CD1c-positive myeloid dendritic cell (primary cell): ENCODE measurements around the gene TWIST1.

Experiments
- DNase-seq: peaks from one replicate; pipeline ENCODE4 v3.0.0-alpha.2; 2016; ENCODE audit errors: extremely low spot score

TWIST1 gene

DNA sequence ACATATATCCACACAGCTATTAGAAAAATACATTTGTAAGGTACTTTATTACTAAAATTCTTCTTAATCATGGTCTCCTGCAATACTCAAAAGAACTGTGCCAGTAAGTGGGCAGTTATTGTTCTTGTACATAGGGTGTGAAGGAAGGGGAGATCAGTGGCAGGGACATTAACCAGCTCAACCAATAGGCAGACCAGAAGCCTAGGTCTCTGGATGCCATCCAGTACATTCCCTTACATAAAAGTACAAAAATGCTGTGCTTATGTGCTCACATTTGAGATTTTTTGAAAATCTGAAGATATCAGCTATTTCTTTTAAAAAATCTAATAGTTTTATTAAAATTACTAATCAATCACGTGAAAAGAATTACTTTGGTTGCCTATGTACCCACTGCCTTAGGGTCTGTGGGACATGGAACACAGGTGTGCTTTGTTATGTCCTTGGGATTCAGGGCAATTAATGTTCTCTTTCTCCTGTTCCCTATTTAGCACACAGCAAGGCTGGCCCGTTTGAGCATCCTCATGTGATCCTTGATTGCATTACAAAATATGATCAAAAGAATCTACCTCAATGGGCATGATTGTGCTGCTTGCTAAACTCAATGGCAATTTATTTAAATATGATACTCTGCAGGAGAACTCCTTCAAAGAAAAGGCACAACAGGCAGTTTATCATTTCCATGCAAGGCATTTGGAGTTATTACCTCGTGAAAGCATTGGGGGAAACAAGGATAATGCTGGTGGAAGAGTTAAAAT lies 22.7 kb downstream of the TWIST1 start:
- DNase-seq = no peak

DNA sequence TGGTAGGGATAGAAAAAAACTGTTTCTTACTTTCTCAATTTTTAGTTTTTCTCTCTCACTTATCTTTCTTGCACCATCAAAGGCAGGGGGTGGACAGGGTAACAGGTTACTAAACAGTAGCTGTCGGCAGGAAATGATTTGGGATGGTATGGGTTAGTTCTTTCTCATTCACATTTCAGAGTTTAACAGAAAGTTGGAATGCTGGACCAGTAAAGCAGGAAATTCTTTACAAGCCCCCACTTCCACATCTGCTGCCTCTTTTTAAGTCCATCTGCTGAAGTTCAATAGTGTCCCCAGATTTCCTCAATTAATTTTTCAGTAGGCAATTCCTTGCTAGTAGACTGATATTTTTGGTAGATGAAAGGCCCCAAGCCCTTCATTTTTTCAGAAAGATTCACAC lies 23.3 kb downstream of the TWIST1 start:
- no peak for DNase-seq

DNA sequence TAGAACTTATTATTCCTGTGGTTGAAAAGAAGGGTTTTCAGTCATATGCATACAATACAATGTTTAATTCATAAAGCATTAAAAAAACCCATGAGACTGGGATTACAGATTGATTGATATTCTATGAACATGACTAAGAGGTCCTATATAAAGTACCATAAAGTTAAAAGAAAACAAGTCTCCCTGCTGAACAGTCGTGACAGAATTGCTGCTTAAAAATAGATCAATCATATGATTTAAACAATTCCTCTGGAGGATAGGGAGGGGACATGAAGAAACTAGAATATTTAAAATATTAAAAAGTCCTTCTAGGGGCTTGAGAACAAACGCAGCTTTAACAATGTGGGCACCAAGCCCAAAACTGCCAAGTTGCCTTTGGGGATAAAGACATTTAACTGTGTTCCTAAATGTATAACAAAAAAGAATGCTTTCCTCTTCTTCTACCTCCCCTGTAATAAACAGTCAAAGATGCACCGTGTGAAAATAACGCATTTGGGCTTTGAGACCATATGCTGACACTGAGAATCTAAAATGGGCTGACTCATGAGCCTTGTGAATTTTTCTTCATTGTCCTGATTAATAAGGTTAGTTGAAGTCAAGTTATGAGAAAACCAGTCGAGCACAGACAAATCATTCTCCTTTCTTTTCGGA lies 25.8 kb downstream of the TWIST1 start:
- no peak for DNase-seq

DNA sequence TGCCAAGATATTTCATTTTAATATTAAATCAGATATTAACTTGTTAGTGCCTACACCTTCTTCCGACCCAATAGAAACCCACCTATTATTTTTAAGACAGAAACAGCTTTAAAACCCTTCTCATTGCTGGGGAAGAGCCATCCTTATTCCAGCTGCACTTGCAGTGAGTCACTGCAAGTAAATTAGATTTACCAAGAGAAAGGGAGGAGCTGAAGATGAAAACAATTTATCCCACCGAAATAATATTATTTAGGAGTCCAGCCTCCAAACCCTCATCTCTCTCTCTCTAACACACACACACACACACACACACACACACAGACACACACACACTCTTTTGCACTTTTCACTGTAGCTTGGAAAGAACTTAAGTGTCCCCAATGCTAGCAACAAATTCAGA lies 26.9 kb downstream of the TWIST1 start:
- no peak for DNase-seq

DNA sequence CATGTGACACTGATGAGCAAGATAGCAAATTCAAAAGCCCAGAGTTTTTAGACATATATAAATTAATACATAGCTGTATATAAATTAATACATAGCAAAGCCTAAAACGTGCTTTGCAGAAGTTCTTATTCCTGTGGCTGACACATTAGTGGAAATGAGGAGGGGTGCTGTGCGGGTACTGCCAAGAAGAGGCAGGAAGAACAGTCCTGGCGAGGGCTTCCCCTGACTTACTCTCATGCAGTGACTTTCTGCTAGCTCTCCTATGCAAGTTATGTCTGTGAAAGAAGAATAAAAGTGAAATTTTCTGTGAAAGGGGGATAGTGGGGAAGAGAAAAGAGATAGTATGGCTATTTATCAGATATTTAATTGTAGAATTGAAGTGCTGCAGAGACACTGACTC lies 27.6 kb downstream of the TWIST1 start:
- no peak for DNase-seq

DNA sequence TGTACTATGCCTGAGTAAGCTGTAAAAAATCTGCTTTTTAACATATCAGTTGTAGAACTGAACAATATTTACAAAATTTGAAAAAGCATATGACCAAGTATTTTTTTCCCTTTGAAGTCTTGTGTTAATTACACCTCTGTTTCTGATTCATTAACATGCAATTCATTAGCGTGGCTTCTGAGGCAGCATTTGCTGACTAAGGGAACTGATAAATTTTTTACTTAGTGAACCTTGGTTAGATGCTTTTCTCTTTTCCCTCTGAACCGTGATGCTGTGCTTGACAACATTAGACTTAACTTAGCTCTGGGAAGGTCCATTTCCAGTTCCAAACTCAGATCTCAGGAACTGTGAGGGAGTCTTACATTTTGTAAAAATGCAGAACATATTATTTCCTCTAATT lies 28.1 kb downstream of the TWIST1 start:
- DNase-seq = no peak

DNA sequence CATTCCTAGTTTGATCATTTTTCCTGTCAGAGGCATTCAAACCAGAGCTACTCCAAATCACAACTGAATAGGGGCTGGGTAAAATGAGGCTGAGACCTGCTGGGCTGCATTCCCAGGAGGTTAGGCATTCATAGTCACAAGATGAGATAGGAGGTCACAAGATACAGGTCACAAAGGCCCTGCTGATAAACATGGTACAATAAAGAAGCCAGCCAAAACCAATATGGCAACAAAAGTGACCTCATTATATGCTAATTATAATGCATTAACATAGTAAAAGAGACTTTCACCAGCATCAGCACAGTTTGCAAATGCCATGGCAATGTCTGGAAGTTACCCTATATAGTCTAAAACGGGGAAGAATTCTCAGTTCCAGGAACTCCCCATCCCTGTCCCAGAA lies 37.3 kb downstream of the TWIST1 start:
- DNase-seq = no peak

DNA sequence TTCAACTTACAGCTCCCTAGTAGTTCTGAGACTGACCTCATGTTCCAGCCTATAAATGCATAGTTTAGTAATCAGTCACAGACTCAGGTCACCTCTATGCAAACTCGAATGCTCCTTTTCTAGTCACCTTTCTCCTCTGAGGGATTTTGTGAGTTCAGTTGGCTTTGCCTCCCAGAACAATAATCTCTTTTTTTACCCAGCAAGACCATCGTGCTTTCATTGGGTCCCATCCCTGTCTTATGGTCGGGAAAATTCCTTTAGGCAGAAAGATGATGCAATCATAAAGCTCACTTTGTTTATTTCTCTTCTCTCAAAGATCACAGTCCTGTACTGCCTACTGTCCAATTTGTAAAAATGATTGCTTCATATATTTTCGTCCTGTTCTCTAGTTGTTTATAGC lies 38.4 kb downstream of the TWIST1 start:
- no peak for DNase-seq

DNA sequence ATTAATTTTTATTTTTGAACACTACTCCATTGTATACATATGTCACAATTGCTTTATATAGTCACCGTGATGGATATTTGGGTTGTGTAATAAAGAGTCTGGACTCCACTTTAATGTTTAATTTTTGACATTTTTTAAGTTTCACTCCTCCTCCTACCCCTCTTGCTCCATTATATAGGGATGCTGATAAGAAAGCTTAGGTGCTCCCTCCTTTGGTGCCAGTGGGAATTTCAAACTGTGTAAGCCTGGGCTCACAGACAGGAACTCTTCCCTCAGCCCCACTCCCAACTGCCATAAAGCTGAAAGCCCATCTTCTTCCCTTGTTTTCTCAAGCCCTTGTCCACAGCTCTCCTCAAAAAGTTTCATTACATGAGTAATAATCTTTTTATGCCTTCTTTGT lies 47.6 kb downstream of the TWIST1 start:
- no peak for DNase-seq

DNA sequence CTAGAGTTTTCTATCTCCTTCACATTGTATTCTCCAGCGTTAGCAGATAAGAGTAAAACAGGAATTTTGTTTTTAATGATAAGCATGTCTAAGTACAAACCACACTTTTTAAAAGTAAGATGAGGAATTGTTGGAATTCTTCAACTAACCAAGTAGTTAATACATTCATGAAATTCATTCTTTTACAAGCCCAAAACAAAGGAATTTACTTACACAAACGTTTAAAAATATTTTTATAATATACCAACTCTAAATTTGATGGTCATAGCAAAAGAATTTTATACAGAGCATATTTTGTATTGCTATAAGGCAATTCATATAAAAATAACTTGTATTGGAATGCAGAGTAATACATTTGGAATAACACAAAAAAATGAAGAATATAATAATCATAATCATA lies 51.3 kb downstream of the TWIST1 start:
- no peak for DNase-seq
